T-helper 1 cell (primary cell): ENCODE results near the gene CTNNA1.
A peak's percentile ranks its signal among the peaks of the same experiment; 100 is the strongest.
"Not testable (repeated sequence)": the region's sequence is repeated elsewhere in the genome, so short reads cannot be mapped to it uniquely, and the experiment has no call there.

Source experiments
- DNase-seq, 5 donors: peaks; one replicate each; pipeline ENCODE4 v3.0.0-alpha.2; 2012 to 2020

The CTNNA1 gene

DNA sequence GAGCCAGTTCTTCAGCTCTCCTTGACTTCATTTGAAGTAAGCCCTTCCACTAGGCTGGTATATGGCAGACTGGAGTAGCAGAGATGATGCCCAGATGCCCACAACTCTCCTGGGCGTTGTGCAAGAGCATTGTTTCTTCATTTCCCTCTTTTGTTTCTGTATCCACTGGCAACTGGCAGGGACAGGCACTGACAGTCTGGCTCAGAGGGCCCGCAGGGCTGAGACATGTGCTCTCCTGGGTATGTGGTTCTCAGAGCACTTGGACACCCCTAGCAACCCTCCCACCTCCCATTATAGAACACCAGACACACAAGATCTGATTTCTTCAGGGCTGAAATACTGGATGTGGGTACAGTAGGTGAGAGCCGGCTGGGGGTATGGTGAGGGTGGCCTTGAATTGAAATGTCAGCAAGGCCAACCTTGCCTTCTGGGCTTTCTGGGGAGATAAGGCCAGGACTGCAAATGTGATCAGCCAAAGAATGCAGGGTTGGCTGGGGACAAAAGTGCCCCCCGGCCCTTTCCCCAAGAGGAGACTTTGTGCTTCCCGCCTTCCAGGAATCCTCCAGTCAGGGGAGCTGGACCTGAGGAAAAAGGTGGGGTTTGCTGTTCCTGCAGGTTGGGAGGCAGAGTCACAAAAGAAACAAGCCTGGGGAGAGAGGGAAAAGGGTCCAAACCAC lies 28.6 kb upstream of the CTNNA1 start:
- DNase-seq: no peak

DNA sequence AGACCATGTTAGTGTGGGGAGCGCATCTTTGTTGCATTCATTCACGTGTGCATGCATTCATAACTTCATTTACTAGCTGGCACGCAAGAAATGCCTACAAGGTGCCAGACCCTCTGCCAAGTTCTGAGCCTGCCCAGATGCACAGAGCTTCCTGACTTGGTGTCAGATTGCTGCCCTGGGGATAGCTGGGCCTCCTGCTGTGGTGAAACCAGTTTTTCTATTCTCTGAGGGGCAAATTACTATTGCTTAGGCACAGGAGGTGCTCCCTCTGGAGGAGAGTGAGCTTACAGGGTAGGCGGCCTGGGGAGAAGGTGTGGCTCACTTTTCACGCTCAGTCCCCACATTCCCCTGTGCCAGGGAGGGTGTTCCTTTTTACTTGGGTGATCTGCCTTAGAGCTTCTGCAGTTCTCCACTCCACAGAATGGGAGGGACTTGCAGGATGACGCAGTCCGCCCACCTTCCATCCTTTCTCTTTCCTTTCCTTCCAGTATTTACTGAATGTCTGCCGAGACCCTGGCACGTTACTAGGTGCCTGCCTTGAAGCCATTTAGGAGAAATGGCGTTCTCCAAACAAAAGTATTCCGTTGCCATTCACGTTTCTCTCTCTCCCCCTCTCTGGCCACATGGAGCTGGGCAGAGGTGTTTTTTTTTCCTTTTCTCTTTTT lies 27.9 kb upstream of the CTNNA1 start:
- no peak for DNase-seq

- no peak for DNase-seq
These were observed 27.3 kb upstream of the CTNNA1 start for GRCh38 chr5:138725818-138726416.

DNA sequence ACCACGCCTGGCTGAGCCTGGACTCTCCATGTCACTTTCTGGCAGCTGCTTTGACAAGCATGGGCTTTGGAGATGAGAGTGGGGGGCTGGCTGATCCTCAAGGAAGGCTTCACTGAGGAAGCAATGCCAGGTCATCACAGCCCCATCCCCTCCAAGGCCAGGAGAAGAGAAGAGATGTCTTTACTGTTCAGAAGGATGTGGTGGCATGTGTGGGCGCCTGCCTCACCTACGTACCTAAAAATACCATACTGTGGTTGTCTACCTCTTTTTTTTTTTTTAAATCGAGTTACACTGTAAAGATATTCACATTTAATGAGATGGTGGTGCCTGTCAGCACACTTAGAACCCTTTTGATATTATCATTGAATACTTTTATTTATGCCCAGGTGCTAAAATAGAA lies 26.4 kb upstream of the CTNNA1 start:
- no peak for DNase-seq

DNA sequence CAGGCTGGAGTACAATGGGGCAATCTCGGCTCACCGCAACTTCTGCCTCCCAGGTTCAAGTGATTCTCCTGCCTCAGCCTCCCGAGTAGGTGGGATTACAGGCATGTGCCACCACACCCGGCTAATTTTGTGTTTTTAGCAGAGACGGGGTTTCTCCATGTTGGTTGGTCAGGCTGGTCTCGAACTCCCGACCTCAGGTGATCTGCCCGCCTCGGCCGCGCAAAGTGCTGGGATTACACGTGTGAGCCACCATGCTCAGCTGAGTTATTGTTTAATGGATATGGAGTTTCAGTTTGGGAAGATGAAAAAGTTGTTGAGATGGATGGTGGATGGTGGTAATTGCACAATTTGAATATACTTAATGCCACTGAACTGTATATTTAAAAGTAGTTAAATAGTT lies 22.7 kb upstream of the CTNNA1 start:
- not testable (repeated sequence) for DNase-seq

DNA sequence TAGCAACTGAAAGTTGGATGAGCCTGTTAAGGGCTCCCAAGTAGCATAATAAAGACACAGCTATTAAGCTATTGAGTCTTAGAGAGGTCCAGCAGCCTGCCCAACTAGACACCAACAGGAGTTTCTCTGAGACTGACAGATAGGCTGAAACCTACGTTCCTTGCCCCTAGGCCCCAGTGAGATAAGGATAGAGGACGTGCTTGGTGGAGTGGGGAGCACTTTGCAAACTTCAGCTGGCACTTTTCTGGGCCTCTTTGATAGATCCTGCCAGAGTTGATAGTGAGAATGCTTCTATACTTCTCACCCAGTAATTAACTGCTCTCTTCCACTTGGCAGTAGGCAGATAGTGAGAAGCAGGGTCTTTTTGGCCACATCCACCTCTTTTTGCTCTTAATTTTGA lies 20.8 kb upstream of the CTNNA1 start:
- DNase-seq: no peak

DNA sequence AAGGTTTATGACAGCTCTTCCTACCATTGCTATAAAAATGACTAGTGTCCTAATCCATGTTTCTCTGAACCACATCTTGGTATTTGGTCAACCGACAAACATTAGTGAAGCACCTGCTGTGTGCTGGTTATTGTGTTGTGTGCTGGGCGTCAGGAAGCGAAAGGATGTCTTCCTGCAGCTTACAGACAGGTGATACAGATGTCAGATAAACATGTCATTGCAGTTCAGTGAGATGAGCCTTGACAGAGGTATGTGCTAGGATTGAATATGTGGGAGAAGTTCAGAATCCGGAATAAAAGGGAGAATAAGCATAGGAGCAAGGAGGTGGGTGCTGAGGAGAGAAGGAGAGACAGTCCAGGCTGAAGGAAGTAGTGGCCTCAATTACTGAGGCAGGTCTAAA lies 20.3 kb upstream of the CTNNA1 start:
- no peak for DNase-seq

DNA sequence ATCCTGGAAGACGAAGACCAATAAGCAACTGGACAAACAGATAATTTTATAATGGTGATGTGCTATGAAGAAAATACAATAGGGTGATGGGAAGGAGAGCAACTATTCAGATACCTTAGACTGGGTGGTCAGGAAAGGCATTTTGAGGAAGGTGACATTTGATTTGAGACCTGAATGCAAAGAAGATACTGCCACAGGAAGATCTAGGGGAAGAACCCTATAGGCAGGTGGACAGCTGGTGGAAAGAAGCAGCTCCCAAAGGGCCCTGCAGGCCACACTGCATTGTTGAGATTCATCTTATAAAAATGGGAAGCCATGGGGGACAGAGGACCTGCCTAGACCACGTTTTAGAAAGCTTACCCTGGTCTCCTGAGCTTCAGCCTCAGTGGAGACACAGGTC lies 19.7 kb upstream of the CTNNA1 start:
- DNase-seq: no peak

DNA sequence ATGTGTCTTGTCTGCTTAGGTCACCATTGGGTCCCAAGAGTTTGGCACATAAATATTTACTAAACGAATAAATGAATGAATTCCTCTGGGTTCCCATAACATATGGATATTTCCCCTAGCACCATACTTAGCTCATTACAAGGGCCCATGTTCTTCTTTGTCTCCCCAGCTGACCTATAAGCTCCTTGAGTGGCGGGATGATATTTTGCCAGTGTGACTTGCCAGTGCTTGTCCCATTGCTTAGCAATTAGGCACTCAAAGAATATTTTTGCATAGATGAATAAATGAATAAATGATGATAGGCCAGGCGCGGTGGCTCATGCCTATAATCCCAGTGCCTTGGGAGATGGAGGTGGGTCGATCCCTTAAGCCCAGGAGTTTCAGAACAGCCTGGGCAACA lies 16.9 kb upstream of the CTNNA1 start:
- DNase-seq: no peak

DNA sequence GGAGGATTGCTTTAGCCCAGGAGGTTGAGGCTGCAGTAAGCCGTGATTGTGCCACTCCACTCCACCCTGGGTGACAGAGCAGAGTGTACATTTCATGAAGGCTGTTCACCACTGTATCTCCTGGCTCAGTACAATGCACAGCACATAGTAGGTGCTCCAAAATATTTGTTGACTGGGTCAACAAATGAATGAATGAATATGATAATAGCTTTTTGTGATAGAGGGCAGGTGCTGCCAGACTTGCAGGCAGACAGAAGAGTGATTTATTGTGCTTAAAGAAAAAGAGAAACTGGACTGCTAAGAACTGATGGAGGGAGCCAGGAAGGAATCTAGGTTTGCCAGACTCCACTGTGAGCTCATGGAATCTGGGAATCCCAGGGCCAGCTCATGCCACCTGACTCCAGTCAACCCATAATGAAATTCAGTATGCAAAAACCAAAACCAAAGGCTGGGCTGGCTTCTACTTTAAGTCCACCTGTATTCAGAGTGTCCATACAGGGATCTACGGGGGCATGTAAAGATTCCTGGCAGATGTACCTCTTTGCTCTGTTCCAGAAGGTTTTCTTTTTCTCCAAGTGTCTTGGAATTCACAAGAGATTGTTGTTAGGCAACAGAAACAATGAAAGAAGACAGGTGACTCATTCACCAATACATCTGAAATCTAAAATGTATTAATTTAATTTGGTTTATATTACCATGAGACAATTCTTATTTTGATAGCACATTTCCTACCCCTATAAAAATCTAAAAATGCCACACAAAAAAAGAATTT lies 15.5 kb upstream of the CTNNA1 start:
- DNase-seq: no peak

- no peak for DNase-seq
These were observed 14.8 kb upstream of the CTNNA1 start for GRCh38 chr5:138738399-138738798.

DNA sequence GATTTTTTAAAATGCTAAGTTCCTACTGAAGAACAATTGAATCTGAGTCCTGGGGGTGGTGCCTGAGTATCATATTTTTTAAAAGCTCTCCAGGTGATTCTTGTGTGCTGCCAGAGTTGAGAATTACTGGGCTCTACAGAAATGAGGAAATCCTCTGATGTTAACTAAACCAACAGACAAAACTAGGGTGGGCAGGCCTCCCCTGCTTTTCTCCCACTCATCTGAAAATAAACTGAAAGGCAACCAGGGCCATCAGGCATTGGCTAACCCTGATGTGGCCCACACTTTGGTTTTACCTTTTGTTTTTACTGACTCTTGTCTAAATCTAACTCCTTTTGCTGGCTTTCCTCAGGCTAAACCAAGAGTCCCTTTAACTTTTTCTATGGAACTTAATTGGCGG lies 13.3 kb upstream of the CTNNA1 start:
- DNase-seq: no peak

DNA sequence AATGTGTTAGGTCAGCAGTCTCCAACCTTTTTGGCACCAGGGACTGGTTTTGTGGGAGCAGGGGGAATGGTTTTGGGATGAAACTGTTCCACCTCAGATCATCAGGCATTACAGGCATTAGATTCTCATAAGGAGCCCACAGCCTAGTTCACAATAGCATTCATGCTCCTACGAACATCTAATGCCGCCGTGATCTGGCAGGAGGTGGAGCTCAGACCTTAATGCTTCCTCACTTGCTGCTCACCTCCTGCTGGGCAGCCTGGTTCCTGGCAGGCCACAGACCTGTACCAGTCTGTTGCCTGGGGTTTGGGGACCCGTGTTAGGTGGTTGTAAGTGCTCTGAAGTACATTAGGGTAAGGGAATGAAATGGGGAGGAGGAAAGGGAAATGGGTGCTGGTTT lies 9.7 kb upstream of the CTNNA1 start:
- DNase-seq: no peak

DNA sequence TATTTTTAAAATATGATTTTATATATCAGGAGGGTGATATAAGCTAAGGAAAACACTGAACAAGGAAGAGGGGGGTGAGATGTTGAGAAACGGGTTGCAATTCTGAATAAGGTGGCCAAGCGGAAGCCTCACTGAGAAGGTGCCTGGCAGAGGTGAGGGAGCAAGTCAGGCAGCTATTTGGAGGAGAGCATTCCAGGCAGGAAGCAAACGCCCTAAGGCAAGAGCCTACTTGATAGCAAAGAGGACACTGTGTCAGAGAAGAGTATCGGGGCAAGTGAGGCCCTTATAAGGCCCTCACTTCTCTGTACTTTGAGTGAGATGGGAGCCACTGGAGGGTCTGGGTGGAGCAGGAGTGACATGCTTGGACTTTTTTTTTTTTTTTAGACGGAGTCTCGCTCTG lies 8.0 kb upstream of the CTNNA1 start:
- DNase-seq: no peak

DNA sequence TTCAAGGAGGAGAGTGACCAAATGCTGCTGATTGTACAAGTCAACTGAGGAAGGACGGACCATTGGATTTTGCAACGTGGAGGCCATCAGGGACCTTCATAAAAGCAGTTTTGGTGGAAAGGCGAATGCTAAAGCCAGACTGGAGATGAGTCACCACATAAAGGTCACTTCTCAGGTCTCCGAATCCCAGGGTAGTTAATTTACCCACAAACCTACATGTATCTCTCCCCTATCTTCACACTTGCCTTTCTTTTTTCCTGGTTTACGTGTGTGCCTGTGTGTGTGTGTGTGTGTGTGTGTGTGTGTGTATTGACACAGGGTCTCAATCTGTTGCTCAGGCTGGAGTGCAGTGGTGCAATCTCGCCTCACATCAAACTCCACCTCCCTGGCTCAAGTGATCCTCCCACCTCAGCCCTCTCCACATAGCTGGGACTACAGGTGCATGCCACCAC lies 4.6 kb upstream of the CTNNA1 start:
- DNase-seq: no peak

DNA sequence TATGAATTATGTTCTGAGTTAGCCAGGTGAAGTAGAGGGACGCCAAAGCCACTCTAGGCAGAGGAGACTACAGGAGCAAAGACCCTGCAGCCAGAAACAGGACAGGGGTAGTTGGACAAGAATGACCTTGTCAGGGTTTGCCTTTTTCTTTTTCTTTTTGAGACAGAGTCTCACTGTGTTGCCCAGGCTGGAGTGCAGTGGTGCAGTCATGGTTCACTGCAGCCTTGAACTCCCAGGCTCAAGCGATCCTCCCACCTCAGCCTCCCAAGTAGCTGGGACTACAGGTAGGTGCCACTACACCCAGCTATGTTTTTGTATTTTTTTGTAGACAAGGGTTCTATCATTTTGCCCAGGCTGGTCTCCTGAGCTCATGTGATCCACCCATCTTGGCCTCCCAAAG lies 1.9 kb upstream of the CTNNA1 start:
- DNase-seq: not testable (repeated sequence)

DNA sequence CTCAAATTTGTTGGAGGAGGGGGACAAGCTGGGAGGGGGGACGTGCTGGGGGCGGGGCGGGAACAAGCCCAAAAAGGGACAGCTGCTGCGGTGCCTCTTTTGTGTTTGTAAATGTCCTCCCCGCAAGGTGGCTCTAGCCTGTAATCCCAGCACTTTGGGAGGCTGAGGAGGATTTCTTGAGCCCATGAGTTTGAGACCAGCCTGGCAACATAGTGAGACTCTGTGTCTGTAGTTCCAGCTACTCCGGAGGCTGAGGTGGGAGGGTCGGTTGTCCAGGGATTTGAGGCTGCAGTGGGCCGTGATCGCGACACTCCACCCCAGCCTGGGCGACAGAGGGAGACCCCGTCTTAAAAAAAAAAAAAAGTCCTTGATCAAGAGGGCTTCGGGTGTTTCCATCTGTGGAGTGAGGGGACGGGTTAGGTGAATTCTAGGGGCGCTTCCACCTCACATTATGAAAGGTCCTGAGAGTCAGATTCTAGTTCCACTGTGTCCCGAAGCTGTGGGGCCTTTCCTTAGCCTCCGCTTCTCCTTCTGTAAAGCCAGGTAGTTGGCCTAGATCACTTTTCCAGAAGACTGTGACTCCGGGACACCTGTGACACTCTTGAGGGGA lies 779 bp upstream of the CTNNA1 start:
- no peak for DNase-seq

DNA sequence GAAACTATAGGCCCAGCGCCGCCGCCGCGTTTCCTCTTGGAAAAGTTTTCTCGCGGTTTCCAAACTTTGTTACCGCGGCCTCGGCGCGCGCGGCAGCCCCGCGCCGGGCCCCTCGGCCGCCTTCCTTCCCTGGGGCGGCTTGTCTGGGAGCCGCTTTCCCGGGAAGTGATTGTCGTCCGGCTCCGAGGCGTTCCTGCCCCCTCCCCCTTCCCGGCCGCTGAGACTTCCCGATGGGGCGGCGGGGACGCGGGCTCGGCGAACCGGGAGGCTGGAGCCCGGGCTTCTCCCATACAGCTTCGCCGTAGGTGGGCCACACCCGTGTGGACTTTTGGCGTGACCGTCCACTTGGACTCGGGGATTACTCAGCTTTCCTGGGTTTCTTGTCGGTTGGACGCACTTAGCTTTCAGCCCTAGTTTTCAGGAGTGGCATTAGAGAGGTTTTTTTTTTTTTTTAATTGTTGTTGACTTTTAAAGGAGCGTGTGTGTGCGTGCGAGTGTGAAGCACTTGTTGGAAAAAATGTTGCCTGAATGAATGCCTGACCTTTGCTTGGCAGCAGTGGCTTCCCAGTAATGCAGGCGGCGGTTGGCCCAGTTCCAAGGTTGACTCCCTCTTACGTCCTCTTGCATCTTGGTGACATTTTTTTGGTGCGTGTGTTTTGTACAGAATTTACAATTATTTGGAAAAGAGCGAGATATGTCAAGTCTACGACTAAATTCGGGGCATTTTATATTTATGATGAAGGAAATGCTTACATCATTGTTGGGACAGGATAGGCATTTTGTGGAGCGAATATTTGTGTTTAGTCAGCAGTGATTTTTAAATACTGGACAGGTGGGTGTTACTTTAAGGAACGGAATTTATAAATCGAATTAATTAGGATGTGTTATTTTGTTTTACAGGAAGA lies 821 bp downstream of the CTNNA1 start:
- DNase-seq: peak in 2 of 5 donors; percentile 23 to 34

DNA sequence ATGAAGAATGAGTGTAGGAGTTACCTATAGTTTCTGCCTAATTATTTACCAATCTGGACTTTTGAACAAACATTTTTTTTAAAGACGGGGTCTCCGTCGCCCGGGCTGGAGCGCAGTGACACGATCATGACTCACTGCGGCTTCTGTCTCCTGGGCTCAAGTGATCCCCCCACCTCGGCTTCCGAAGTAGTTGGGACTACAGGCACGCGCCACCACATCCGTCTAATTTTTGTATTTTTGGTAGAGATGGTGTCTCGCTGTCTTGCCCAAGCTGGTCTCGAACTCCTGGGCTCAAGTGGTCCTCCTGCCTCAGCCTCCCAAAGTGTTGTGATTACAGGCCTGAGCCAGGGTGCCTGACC lies 1.5 kb downstream of the CTNNA1 start:
- no peak for DNase-seq

DNA sequence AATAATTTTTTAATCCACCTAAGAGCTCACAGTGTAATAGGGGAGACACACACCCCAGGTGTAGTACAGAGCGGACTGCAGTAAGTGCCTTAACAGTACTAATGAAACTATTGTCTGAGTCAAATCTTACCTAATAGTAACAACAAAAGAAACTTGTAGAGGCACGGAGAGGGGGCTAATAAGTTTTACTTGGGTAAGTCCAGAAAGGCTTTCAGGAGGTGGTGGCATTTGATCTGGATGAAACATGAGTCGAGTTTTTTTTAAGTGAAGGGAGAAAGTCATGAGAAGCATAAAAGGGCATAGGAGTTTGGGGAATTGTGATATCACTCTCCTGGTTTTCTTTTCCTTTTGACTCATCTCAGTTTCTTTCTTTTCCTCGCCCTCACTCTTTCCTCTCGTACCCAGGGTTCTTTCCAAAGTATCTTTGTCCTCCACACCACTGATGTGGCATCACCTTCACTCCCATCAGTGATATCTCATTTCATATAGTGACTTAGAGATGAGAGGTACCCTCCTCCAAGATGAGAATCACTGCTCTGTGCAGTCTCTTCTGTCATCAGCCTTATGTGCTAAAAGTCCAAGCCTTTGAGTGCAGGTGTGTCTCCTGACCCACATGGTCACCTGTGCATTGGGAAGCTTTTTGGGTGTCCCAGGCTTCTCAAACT lies 2.0 kb downstream of the CTNNA1 start:
- no peak for DNase-seq

DNA sequence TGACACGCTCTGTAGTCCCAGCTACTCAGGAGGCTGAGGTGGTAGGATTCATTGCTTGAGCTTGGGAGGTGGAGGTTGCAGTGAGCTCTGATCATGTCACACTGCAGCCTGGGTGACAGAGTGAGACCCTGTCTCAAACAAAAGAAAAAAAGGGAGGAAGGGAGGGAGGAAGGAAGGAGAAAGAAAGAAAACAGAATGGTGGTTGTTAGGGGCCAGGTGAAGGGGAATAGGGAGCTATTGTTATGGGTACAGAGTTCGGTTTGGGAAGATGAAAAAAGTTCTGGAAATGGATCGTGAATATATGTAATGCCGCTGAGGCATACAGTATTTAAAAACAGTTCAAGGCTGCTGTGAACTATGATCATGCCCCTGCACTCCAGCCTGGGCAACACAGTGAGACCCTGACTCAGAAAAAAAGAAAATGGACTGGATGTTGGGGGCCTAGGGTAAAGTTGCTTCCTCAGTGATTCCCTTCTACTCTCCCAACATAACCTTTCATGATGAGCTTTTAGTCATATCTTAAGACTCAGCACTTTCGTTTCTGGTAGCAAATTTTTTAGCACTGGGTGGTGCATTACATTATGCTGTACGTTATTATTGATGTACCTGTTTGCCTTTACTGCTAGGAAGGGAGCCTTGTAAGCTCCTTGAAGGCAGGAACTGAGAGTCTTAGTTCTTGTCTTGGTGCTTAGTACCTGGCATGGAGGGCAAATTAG lies 4.0 kb downstream of the CTNNA1 start:
- no peak for DNase-seq
